GM23248 (cell line): Measurements from ENCODE around the gene ORMDL1. TPM values are rescaled to one million over a fixed set of nuclear protein-coding genes. Genes with fewer than 3 reads are reported as not detected.
A peak's percentile ranks its signal among the peaks of the same experiment; 100 is the strongest.

Experiments used
- DNase-seq: peaks from one replicate; pipeline ENCODE4 v3.0.0-alpha.2; 2015
- H2AFZ ChIP-seq: fragments of 200-600 bp; sonication (generic); 2 replicates; pipeline ENCODE4 v1.6.1; 2016; ENCODE audit warnings: antibody characterized with exemption
- H3F3A ChIP-seq: fragments of 200-600 bp; sonication (generic); 2 replicates; pipeline ENCODE4 v1.6.1; 2016; ENCODE audit warnings: mild to moderate bottlenecking, antibody characterized with exemption, mixed run types; ENCODE audit not compliant: insufficient read depth
- H3K27ac ChIP-seq: fragments of 200-600 bp; sonication (generic); 2 replicates; pipeline ENCODE4 v1.5.1; 2016; ENCODE audit warnings: mild to moderate bottlenecking
- H3K27me3 ChIP-seq: fragments of 200-600 bp; sonication (generic); replicated peaks from 2 replicates; pipeline ENCODE4 v1.6.1; 2016; ENCODE audit warnings: mild to moderate bottlenecking; ENCODE audit not compliant: insufficient read depth
- H3K36me3 ChIP-seq: fragments of 200-600 bp; sonication (generic); 2 replicates; pipeline ENCODE4 v1.6.1; 2016; ENCODE audit warnings: low read depth, mild to moderate bottlenecking
- H3K4me1 ChIP-seq: fragments of 200-600 bp; sonication (generic); 2 replicates; pipeline ENCODE4 v1.6.1; 2016; ENCODE audit warnings: mild to moderate bottlenecking; ENCODE audit not compliant: insufficient read depth
- H3K4me2 ChIP-seq: fragments of 200-600 bp; sonication (generic); one replicate; pipeline ENCODE4 v1.6.1; 2016; ENCODE audit warnings: mild to moderate bottlenecking; ENCODE audit not compliant: unreplicated experiment
- H3K4me3 ChIP-seq: fragments of 200-600 bp; sonication (generic); 2 replicates; pipeline ENCODE4 v1.5.1; 2016; ENCODE audit warnings: mild to moderate bottlenecking
- H3K79me2 ChIP-seq: fragments of 200-600 bp; sonication (generic); 2 replicates; pipeline ENCODE4 v1.6.1; 2016; ENCODE audit warnings: mild to moderate bottlenecking; ENCODE audit not compliant: insufficient read depth
- H3K9ac ChIP-seq: fragments of 200-600 bp; sonication (generic); 2 replicates; pipeline ENCODE4 v1.6.1; 2016; ENCODE audit warnings: mild to moderate bottlenecking
- H3K9me2 ChIP-seq: fragments of 200-600 bp; sonication (generic); 2 replicates; pipeline ENCODE4 v1.6.1; 2016; ENCODE audit warnings: mixed run types, mild to moderate bottlenecking, moderate library complexity; ENCODE audit not compliant: insufficient read depth
- H3K9me3 ChIP-seq: fragments of 200-600 bp; sonication (generic); one replicate; pipeline ENCODE4 v1.6.1; 2017; ENCODE audit warnings: low read depth
- H4K20me1 ChIP-seq: fragments of 200-600 bp; sonication (generic); 2 replicates; pipeline ENCODE4 v1.6.0; 2016; ENCODE audit not compliant: insufficient read depth
- EZH2 ChIP-seq: fragments of 200-600 bp; sonication (generic); IDR thresholded peaks from 2 replicates; pipeline ENCODE4 v1.6.1; 2018; ENCODE audit warnings: antibody characterized with exemption, mild to moderate bottlenecking; ENCODE audit not compliant: insufficient read depth, poor library complexity, severe bottlenecking
- EZH2phosphoT487 ChIP-seq: fragments of 200-600 bp; sonication (generic); IDR thresholded peaks from 2 replicates; pipeline ENCODE4 v1.6.1; 2018; ENCODE audit warnings: antibody characterized with exemption, moderate library complexity, mild to moderate bottlenecking, low read depth; ENCODE audit not compliant: insufficient read depth
- WGBS, 2 experiments: methylation state at CpG; one replicate each; pipeline ENCODE4 v1.1.6; 2015 to 2017; ENCODE audit warnings: low lambda C conversion rate in 2 of 2, low coverage in 1 of 2; ENCODE audit errors: missing lambda C conversion rate in 2 of 2; 5-methylcytosine and 5-hydroxymethylcytosine counted together
- in situ Hi-C: fragments of 300-500 bp; cut with MboI; formaldehyde crosslinking; loops from 2 replicates; pipeline ENCODE4 v1.15.0; 2020
- polyA plus RNA-seq: library from polyadenylated mRNA; unstranded; fragments of >200 nt; fragmentation: Nextera tagmentation; extraction: Ambion mirVana; gene quantifications from 2 replicates; pipeline ENCODE4 v1.2.1, GENCODE V29; 2016
- total RNA-seq: library from RNA; depleted of rRNA; stranded (reverse); fragments of >200 nt; shearing (Covaris generic); gene quantifications from 2 replicates; pipeline ENCODE4 v1.2.3, GENCODE V29; 2014; rRNA removed

The ORMDL1 gene, protein sequence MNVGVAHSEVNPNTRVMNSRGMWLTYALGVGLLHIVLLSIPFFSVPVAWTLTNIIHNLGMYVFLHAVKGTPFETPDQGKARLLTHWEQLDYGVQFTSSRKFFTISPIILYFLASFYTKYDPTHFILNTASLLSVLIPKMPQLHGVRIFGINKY
- 71.3 and 74.2 TPM in 2 replicates for total RNA-seq
- 133 and 150 TPM in 2 replicates for polyA plus RNA-seq

DNA sequence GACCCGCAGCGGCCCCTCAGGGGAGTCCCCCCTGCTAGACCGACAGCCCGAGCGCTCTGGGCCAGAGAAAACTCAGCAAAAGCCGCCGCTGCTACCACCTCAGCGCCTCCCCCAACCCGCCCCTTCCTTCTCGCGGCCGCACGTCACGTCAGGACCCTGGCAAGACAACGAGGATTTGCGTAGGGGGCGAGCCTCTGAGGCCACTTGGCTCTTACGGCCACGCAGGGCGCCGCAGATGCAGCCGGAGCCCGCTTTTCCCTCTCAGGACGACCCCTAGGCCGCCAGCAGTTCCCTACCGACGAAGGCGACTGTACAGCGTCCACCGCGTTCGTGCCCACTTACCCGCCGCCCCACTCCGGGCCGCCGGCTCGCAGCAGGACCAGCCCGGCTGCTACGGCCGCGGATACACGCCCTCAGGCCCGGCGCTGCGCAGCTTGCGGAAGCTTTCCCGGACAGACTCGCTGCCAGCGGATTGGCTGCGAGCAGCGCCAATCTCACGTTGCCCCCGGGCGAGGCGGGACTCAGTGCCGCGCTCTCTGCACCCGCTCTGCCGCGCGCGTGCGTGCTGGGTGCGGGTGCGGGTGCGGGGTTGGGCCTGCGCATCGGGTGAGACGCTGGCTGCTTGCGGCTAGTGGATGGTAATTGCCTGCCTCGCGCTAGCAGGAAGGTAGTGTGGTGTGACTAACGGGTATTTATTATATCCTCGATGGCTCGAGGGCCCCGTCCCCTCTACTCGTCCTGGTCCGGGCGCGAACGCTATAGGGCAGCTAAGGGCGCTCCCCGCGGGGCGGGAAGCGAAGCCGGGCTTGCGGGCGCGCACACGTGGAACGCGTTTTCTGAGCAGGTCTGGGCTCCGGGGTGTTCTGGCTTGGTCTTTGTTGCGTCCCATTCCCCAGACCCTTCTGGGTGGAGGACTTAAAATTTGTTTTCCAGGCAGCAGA, at the start of gene ORMDL1, which contains the start of gene PMS1:
Gene ORMDL1, minus strand, starts transcription at position 413 of the 941 bp plus-strand sequence. CDS start 1,744 bp downstream, outside the sequence.
Gene PMS1, plus strand, starts transcription at position 524 of the 941 bp plus-strand sequence. CDS start 7,360 bp downstream, outside the sequence.
- peak; percentile 99 for DNase-seq
- Histone ChIP-seq H3K4me2 (peak within 1 kb of the TSS; percentile 95), H4K20me1 (no peaks in the 10 kb centered on the region), H3F3A (peaks cover 24% of the 10 kb centered on the region), H3K36me3 (peaks cover 24% of the 10 kb centered on the region; the same call in 1 of the 2 replicates), H3K79me2 (peaks cover 92% of the 10 kb centered on the region), H3K9me2 (no peaks in the 10 kb centered on the region), H3K27me3 (no peaks in the 10 kb centered on the region), H3K9me3 (no peaks in the 10 kb centered on the region), H3K9ac (peak within 1 kb of the TSS; percentile 85), H3K4me3 (peak within 1 kb of the TSS; percentile 92), H3K4me1 (peaks cover 29% of the 10 kb centered on the region), H2AFZ (peak within 1 kb of the TSS; percentile 91), H3K27ac (peak within 1 kb of the TSS; percentile 75)
- in situ Hi-C loops: no loop called here
- TF ChIP-seq EZH2: no peak
- no peak for TF ChIP-seq EZH2phosphoT487
- 1 to 2% methylated on average over 73 to 89 of the region's 96 CpGs for WGBS, 2 experiments

DNA sequence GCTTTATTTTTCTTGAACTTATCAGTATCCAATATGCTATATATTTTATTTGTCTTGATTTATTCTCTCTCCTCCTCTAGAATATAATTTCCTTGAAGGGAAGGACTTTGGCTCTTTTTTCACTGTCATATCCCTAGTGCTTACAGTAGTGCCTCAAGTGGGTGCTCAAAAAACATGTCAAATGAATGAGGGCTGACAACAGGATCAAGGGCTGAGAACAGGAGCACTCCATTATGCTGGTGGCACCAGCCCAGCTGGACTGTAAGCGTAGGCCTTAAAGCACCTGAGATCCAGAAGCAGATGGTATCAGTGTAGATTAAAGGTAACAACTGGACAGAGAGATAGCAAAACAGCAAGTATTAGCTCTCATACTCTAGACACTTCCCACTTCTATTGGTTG, 46.4 kb upstream of the ORMDL1 start:
- Histone ChIP-seq H3K9ac (no peak overlapping the region), H3K36me3 (no peaks in the 10 kb centered on the region), H3F3A (peaks cover 16% of the 10 kb centered on the region; the same call in 1 of the 2 replicates), H3K9me3 (no peaks in the 10 kb centered on the region), H3K27me3 (no peaks in the 10 kb centered on the region), H3K9me2 (no peaks in the 10 kb centered on the region), H3K79me2 (0 out of 2 replicates have a peak, but pooled peaks cover 5% of the 10 kb centered on the region), H3K27ac (no peak overlapping the region), H3K4me3 (no peak overlapping the region), H3K4me2 (no peak overlapping the region), H2AFZ (no peak overlapping the region), H4K20me1 (no peaks in the 10 kb centered on the region), H3K4me1 (peaks cover 17% of the 10 kb centered on the region)
- no peak for DNase-seq
- TF ChIP-seq EZH2 (no peak), EZH2phosphoT487 (no peak)
- 100% methylated on average over 1 of the region's 1 CpG for WGBS, 2 experiments
- in situ Hi-C loops: no loop called here

DNA sequence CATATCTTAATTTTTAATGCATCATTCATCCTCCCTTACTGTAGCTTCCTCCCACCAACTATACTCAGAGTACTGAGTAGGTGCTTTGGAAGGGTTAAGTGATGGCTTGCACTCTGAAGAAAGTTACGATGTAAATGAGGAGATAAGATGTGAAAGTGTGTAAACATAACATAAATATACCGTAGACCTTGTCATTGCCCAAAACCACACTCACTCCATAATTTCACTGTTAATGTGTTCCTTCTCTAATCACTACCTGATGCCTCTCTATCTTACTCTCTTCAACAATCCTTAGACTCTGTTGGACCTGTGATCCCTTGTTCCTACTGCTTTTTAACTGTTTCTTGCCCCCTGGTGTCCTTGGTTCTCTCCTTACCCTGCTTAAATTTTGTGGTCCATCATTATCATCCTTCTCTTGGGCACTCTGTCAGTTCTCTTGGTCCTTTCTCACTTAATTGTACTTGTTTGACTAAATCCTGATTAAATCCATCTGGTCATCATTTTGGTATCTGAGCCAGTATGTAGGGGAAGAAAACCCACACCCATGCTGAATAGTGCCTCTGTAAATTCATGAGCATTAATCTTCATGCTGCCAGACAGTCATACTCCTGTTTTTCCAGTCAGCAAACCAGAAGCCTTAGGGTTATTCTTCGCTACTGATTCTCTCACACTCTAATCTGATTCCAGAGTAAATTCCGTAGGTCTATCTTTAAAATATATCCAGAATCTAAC, 45.1 kb upstream of the ORMDL1 start:
- Histone ChIP-seq H4K20me1 (no peaks in the 10 kb centered on the region), H3K4me2 (peak overlapping the region; percentile 2), H3K4me3 (no peak overlapping the region), H3K27ac (no peak overlapping the region), H3K9me2 (no peaks in the 10 kb centered on the region), H3K27me3 (no peaks in the 10 kb centered on the region), H3K4me1 (peaks cover 17% of the 10 kb centered on the region), H3K36me3 (no peaks in the 10 kb centered on the region), H3F3A (peaks cover 16% of the 10 kb centered on the region; the same call in 1 of the 2 replicates), H3K9me3 (no peaks in the 10 kb centered on the region), H2AFZ (no peak overlapping the region), H3K79me2 (0 out of 2 replicates have a peak, but pooled peaks cover 4% of the 10 kb centered on the region), H3K9ac (no peak overlapping the region)
- in situ Hi-C loops: no loop called here
- 57 to 58% methylated on average over 4 of the region's 4 CpGs for WGBS, 2 experiments
- DNase-seq: peak; percentile 44
- TF ChIP-seq EZH2phosphoT487: no peak
- no peak for TF ChIP-seq EZH2

DNA sequence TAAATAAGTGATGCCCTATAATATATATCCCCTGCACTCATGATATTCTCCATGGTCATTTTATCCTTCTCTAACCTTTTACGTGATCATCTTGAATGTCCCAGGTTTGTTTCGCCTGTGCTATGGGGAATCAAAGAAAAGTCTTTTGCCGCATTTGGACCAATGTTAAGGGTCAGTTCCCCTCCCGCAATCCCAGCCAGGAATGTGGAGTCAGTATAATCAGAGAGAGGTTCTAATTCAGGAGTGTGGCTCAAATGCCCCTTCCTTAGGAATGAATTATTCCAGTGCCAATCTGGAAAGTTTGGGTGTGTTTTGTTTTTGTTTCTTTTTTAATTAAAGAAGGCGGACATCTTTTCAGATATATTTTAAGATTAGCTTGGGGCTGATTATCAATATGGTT, 41.9 kb upstream of the ORMDL1 start:
- Histone ChIP-seq H3K9ac (no peak overlapping the region), H3K4me1 (peaks cover 25% of the 10 kb centered on the region), H3K4me2 (no peak overlapping the region), H3K9me2 (no peaks in the 10 kb centered on the region), H3K9me3 (no peaks in the 10 kb centered on the region), H3K79me2 (no peaks in the 10 kb centered on the region), H3K27ac (no peak overlapping the region), H3K27me3 (no peaks in the 10 kb centered on the region), H4K20me1 (no peaks in the 10 kb centered on the region), H3K4me3 (no peak overlapping the region), H3K36me3 (no peaks in the 10 kb centered on the region), H2AFZ (no peak overlapping the region), H3F3A (peaks cover 16% of the 10 kb centered on the region; the same call in 1 of the 2 replicates)
- TF ChIP-seq EZH2 (no peak), EZH2phosphoT487 (no peak)
- in situ Hi-C loops: no loop called here
- WGBS, 2 experiments: 98 to 99% methylated on average over 5 of the region's 5 CpGs
- DNase-seq: no peak
